HG03457 (cell line): Measurements from ENCODE around the gene FOXN3.
A peak's percentile ranks its signal among the peaks of the same experiment; 100 is the strongest.

Experiments used
- ATAC-seq: cut with Tn5 transposase; IDR thresholded peaks from one replicate; pipeline ENCODE4 v1.9.1; 2021; ENCODE audit warnings: moderate number of reproducible peaks; ENCODE audit not compliant: unreplicated experiment

Gene FOXN3

DNA sequence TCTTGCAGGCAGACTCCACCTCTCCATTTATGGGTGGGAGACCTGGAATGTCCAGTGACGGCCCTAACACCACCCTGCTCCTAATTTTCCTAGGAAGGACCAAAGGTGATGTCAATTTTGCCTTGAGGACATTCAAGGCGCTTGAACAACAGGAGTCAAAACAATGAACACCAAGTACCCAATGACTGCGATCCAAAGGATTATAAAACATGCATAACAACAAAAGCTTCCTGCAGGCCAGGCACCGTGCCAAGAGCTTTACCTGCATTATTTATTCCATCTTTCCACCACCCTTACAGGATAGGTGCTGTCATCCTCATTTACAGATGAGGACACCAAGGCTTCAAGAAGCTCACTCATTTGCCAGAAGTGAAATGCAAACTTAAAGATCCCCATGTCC, 15.2 kb upstream of the FOXN3 start:
- ATAC-seq, result no peak

DNA sequence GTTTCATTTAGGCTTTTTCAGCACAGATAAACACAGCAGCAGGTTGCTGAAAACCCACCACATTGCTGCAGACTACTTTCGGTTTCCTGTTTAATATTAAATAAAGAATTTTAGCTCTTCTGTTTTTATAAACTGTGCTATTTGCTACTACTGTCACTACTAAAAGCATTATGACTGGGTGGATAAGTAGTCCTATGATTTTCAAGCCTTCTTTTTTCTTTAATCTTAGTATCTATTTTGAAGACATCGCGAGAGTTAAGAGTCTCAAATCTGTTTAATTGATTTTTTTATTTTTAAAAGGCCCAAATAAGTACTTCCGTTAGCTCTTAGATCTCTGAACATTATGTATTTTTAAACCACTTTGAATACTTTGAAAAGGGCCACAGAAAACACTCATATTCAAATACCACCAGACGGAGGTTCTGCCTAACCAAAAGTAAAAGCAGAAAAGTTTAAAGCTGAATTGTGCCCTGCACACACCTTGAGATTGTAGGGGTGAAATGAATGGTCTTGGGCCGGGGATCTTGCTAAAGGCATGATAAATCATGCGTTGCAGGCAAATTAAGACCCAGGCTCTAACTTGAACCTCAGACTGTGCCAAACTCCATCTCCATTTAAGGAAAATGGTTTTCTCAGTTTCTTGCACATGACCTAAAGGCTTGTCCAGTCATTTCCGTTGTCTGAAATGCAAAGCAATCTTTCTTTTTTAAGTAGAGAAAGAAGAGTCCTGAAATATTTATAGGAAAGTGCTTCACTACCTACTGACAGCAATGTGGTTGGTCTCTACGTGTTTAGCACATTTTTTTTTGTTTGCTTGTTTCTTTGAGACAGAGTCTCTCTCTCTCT, 13.6 kb upstream of the FOXN3 start:
- peak; percentile 81 for ATAC-seq

DNA sequence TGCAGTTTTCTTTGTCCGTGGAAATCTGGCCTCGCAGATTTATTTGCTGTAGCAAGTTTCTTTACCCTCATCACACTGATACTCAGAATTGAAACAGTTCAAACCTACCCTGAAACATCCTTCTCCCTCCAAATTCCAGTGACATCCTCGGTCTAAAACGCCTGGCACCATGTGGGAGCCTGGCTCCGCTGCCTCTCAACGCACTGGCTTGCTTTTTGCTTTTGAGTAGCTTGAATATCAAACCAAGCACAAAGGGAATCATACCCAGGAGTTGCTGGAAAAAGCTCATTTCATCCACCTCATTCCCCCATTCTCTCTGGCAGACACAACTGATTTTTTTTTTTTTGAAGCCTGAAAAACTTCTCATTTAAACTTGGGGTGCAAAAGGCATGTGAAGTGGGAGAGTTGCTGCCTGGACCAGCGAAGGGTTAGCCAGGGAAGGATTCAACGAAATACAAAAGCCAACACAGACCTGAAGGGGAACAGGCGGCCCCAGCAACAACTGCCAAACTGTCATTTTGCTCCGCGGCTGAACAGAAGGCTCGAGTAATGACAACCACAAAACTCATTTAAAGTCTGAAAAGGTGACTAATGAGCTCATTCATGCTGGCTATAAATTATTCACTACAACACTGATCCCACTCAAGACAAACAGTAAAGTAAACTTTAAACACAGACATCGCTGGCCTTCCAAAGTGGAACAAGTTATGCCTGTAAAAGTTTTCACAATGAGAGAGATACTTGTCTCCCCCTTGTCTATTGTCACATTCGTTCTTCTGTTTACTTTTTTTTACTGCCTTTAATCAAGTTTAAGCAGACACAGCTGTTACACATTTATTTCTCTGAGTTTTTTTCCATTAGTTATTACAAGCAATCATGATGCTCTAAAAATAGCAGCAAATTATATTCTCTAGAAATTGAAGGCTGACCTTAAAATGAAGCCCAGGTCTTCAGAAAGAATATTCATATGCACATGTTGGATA, 12.5 kb upstream of the FOXN3 start:
- ATAC-seq, result no peak

DNA sequence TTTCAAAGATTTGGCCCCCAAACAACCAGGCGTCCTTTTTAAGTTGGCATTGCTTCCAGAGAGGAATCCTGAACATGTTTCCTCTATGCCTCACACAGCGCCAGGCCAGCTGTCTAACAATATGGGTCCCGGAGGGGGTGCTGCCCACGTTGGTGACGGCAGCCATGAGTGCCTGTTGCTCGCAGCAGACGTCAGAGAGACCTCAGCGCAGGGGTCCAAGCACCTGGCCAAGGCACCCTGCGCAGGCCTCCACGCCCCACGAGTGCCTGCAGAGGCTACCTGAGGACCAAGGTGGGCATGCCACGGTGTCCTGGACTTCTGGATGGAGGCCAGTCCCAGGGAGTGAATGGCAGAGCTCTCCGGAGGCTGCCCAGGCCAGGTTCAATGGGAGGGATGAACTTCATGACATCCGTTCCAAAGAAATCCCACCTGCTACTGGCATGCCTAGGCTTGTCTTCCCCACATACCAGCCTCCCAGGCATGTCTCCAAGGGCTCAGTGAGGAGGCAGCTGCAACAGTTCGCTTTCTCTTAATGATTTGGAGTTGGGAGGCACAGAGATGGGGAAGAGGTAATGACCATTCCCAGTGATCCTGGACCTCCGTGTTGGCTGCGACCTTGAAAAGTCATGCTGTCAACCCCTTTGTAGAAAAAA, 11.6 kb upstream of the FOXN3 start:
- ATAC-seq, result no peak

DNA sequence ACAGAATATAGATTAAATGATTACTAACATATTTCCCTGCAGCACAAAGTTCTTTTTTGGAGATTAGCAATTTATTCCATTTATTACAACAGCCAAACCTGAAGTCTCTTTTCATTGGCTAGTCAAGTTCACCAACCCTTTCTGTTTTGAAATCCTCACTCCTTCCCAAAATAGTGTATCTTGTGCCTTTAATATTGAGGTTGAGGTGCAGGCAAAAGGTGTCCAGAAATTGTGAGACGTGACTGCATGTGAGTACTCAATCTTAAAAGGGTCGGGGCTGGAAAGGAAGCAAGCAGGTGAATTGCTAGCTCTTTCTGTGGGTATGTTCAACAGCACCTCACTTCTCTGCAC, 11.1 kb upstream of the FOXN3 start:
- ATAC-seq, result no peak

DNA sequence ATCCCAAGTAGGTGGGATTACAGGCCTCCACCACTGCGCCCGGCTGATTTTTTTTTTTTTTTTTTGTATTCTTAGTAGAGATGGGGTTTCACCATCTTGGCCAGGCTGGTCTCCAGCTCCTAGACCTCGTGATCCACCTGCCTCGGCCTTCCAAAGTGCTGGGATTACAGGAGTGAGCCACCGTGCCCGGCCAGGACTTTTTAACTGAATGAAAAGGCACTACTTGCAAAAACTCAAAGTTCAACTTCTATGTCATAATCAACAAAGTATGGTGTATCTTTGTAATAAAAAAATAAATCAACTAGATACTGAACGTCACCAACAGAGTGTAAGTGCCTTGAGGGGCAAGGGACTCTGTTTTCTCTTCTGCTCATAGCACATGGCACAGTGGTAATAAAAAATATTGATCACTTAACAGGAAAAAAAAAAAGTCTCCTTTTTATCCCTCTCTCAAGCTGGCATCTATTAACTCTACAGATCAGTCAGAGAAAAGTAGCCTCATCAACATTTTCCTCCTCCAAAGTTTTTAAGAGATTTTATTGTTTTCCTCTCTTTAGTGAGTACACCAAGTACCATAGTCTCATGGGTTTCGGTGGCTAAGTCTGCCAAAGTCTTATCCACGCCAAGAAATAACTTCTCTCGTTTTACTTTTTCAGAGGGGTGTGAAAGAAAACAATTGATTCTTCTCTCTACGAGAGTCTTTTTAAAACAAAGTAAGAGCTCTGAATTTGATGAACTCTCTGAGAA, 10.6 kb upstream of the FOXN3 start:
- no peak for ATAC-seq

DNA sequence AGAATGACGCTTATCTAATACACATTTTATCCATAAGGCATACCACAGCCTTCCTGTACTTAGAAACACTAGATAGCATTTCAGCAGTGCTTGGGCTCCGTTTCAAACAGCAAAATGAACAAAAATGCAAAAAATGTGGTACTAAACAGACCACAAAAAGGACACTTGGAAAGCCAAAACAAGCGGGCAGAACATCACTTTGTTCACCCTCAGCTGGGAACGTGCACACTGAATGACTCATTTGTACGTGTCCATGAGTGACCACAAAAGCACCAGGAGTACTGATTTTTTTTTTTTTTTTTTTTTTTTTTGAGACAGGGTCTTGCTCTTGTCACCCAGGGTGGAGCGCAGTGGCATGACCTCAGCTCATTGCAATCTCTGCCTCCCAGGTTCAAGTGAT, 8.9 kb upstream of the FOXN3 start:
- ATAC-seq, result peak; percentile 29

DNA sequence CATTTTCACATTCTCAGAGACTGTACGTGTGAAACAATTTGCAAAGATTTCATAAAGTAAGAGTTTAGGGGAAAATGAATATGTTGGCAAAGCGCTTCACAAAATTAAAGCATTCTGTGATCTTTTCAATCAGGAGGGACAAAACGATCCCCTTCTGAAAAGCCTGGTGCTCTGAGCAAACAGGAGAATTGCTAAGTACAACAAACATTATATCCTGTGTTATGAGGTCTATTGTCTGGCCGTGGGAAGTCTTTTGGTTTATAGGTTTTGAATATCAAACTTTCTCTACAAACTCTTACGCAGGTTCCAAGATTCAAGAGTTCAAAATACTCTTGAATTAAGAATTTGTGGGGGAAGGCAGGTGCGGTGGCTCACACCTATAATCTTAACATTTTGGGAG, 7.2 kb upstream of the FOXN3 start:
- no peak for ATAC-seq

DNA sequence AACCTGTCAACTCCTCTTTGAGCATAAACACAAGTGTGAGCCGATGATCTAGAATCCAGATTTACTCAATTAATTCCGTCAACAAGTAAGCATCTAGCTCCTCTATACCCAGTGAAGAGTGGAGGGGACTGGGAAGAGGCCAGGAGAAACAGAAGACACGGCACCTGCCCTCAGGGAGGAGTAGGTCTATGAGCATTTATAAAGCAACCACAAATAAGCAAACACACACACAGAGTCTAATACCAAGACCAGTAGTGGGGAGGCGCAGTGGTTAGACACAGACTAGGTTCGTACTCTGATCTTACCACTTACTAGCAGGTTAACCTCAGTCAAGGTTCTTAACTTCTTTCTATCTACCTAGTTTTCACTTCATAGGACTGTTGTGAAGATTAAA, 5.9 kb upstream of the FOXN3 start:
- ATAC-seq, result no peak

DNA sequence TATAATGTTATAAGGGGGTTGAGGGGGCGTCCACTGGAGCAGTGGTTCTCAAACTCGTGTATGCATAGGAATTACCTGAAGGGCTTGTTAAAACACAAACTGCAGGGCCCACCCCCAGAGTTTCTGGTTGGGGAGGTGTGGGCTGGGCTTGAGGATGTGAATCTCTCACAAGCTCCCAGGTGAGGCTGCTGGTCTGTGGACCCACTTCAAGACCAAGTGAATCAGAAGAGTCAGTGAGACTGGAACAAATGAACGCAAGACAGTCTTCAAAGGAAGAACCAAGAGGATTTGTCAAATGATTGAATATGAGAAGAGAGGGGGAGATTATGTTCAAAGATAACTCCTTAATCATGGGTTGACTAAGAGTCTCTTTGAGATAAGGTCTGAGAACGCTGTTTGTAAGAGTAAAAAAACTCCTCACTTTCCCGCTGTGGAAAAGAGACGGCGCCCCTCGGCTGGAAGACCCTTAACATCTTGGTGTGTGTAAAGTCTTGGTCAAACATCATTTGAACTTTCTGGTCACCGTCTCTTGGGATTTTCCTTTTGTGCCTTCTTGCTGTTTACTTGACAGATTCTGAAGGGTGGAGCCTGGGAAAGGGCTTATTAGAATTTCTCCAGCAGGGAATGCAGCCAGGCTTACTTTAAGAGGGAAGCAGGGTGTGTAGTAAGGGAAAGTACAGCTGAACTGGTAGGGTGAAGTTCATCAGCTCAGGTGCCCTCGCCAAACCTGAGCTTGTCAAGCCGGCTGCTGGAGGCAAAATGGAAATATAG, 5.3 kb upstream of the FOXN3 start:
- no peak for ATAC-seq

DNA sequence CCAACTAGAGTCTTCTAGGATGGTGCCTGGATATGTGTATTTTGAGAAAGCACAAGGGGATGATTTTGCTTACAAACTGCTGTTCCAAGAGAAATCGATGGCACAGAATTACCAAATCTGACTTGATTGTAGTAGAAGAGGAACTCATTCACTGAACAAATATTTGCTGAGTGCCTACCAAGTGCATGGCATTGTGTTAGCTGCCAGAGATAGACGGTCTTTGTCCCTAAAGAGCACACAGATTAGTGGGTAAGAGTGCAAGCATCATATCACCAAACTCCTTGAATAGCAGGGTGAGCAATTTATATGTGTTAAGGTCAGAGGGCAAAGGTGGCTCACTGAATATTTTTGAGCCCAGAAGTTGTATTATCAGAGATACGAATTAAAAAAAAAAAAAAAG, 3.5 kb upstream of the FOXN3 start:
- no peak for ATAC-seq

DNA sequence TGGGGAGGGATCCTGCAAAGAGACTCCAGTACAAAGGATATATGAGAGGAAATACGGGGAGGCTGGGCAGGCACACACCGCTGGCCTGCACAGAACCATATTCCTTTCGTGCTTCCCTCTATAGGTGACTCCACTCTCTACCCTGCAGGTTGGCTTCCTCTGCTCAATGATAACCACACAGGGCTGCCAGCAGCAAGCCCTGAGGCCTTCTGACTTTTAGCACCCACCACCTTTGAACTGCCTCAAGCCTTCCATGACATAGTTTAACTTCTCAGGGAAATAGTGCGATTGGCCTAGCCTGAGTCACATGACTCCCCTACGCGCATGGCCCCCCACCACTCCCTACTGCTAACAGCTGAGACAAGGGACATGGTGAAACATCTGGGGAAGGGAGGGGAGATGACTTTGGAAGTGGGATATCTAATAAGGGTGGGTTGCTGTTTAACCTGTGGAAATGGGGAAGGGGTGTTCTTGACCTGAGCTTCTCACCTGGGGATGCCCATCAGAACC, 3.0 kb upstream of the FOXN3 start:
- ATAC-seq, result no peak

DNA sequence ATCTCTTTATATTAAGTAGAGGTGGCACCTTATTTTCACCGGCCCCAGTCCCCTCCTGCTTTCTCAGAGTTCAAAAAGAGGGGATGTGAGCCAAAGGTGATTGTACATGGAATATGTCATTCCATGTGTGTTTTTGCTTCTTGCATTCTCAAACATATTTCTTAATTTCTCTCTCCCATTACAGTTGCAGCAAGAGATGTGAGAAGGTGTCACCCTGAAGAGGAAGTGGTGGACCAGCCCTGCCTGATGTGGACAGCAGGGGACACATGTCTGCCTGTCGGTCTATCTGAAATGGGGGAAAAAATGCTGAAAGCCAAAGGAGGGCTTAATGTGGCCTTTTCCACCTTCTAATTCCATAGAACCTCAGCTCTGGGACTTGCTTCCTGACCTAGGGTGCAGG, 1.9 kb upstream of the FOXN3 start:
- no peak for ATAC-seq

DNA sequence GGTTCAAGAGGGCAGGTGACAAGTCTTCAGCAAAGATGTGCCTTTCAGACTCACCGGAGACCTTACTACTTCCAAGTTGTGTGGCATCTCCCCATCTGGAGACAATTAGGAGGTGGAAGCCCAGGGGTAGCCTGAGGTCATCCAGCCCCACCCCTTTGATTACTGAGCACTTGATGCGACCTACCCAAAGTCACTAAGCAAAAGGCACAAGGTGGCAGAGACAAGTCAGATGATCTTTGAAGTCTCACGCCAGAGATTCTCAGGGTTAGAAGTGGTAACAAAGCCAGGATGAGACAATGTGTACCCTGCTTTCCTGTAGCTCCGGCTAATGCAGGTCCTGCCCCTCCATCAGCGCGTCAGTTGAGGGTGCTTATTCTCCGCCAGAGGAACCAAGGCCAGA, 1.4 kb upstream of the FOXN3 start:
- ATAC-seq, result no peak

DNA sequence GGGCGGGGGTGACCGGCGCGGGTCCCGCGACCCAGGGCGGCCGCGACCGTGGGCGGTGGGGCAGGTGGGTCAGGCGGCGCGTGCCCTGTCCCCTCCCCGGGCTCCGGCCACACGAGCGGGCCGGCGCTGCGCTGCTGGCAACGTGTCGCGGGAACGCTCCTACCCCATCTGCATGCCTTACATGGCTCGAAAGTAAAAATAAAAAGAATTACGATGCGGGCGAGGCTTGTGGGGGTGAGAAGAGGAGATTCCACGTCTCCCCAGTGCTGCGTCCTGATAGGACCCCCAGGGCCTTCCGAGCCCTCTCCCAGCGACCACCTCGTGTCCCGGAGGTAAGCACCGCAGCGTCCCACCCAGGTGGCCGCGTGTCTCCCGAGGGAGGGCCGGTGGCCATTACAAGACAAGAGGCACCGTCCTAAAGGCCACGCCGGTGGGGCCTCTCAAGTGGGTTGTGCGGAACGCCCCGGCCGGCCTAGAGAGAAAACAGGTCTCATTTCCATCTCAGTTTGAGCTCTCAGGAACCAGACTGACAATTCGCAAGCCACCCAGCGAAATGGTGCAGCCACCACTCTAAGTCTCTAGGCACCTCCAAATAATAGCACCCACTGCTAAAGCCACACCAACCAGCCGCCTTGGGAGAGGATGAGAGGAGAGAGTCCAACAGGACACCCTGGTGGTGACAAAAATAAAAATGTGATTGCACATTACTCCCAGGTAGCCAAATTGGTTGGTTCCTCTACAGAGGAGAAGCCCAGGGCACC, 612 bp upstream of the FOXN3 start:
- ATAC-seq, result peak; percentile 43

DNA sequence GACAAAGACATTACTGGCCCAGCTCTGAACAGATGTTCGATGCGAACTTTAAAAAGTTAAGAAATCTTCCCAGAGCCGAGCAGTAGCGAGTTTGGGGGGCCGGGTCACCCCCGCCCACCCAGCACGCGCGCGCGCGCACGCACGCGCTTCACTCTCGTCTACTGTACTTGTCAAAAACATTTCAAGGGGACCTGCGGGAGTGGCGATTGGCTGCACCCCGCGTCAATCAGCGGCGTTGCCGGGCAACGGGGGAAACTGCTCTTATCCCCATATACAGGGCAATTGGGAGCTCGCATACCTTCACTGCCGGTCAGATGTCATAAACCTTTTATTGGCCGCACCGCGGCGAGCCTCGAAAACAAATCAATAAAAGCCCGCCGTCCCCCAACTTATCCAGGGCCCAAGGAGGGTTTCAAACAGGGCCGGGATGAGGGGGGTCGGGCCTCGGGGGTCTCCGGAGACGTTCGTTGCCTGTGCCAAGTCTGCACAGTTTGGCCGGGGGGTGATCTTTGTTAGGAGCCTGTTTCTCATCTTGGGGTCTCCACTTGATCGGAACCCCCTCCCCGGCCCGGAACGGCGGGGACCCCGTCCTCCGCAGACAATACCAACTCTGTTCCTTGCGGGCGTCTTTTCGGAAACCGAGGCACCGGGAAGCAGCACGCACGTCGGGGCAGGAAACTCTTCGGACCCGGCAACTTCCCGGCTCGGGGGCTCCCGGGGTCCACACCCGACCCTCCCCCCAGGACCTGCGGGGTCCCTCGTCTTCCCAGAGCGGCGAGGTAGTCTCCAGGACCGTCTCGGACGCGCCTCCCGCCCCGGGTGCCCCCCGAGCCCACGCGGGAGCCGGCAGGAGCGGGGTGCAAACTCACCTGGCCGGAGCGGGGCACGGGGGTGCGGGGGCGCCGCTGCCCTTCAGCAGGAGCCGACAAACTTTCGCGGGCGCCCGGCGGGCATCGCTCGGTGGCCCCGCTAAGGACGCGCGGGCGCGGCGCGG, 734 bp downstream of the FOXN3 start:
- peak; percentile 80 for ATAC-seq

DNA sequence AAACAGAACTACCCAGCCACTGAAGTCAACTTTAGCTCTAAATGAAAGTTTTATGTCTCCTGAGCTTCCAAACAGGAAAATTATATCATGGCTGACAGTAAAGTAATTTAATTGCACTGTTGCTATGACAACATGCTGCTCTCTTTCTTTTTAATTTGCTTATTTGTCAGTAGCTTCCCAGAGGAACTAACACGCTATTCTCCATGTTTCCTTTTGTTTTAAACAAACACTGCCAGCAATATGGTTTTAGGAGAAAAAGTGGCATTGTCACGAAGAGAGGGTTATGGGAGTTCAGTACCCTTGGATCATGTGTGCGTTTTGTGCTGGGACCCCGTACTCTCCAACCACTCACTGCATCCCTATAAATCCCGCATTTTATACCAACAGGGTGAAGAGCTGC, 1.9 kb downstream of the FOXN3 start:
- ATAC-seq, result no peak

DNA sequence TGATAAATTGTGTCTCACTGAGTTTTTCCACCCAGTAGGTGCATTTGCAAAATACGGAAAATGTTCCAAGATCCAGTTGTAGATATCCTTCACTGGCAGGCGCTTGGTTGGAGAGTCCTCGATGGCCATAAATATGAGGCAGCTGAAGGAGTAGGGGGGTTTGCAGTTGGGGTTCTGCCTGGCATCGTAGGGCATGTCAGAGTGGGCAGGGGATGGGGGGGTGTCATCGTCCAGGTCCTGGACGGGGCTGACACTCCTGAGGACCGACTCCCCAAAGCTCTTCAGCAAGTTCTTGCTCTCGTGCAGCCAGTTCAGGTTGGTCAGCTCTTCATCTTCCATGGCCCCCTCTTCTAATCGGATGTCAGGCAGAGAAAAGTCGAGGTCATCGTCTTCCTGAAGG, 5.1 kb downstream of the FOXN3 start:
- ATAC-seq, result no peak
